ENCODE data around the gene DHTKD1. TPM values are rescaled to one million over a fixed set of nuclear protein-coding genes. Genes with fewer than 3 reads are reported as not detected.

The DHTKD1 gene
- polyA plus RNA-seq, 1 of the 3 experiments (the other 2 are of a cell fraction), result 17.7 TPM

GRCh38 chr10:12088919-12089318 lies 20.2 kb downstream of the DHTKD1 start:
- no peaks in the 10 kb centered on the region for H3K79me2 ChIP-seq (ENCODE audit: insufficient read depth)
- CTCF ChIA-PET, result no interaction called here
- H3K9ac ChIP-seq, result no peak overlapping the region
- peaks cover 26 to 30% of the 10 kb centered on the region in 2 experiments for H3K36me3 ChIP-seq (replicated peaks in 1 of 2; ENCODE audit: control insufficient read depth in 1 of 2, insufficient read depth in 2 of 2, low read length in 1 of 2)
- POLR2A ChIA-PET, result no interaction called here
- no peak for DNase-seq
- no peaks in the 10 kb centered on the region for H3K9me3 ChIP-seq
- H3K4me1 ChIP-seq (ENCODE audit: control insufficient read depth in 1 of 2, insufficient read depth in 2 of 2, low read depth in 1 of 2, low read length in 1 of 2), result no peaks in the 10 kb centered on the region
- H3K27me3 ChIP-seq (ENCODE audit: insufficient read depth), result no peaks in the 10 kb centered on the region
- H2AFZ ChIP-seq (ENCODE audit: low read depth), result no peak overlapping the region
- WGBS (ENCODE audit: low lambda C conversion rate), result 96% methylated on average over 13 of the region's 14 CpGs
- H3K4me3 ChIP-seq (ENCODE audit: low read depth in 2 of 2, low read length in 1 of 2), result no peak overlapping the region
- H3F3A ChIP-seq (replicated peaks; ENCODE audit: insufficient read depth), result no peaks in the 10 kb centered on the region
- no peaks in the 10 kb centered on the region for H3K9me2 ChIP-seq
- H4K20me1 ChIP-seq (ENCODE audit: insufficient read depth), result no peaks in the 10 kb centered on the region
- no peak overlapping the region for H3K27ac ChIP-seq (ENCODE audit: low read depth in 2 of 2, low read length in 1 of 2)
- TF ChIP-seq TCF12 (IDR thresholded peaks at IDR 0.05), result no peak
- no peak for TF ChIP-seq RXRA (IDR thresholded peaks at IDR 0.05; ENCODE audit: borderline replicate concordance, low read depth)
- no peak for TF ChIP-seq RFX5 (IDR thresholded peaks at IDR 0.05; ENCODE audit: low read length)
- no peak for TF ChIP-seq FOSL2 (IDR thresholded peaks at IDR 0.05; ENCODE audit: borderline replicate concordance, low read depth)
- TF ChIP-seq EP300 (IDR thresholded peaks at IDR 0.05; ENCODE audit: borderline replicate concordance in 1 of 2, low read depth in 1 of 2, low read length in 1 of 2), result no peak
- TF ChIP-seq PBX3 (IDR thresholded peaks at IDR 0.05), result no peak
- no peak for TF ChIP-seq FOXM1 (IDR thresholded peaks at IDR 0.05; ENCODE audit: low read depth)
- H3K4me2 ChIP-seq, result no peak overlapping the region

- no peaks in the 10 kb centered on the region for H3F3A ChIP-seq (replicated peaks; ENCODE audit: insufficient read depth)
- ChIA-PET CTCF (no interaction called here), POLR2A (interaction anchor here (0.6 kb wide), 1 partner anchor 45 kb away, joined by 3 read pairs; no protein-coding TSS in a partner anchor)
- no peak for DNase-seq
- no peak overlapping the region for H3K9ac ChIP-seq
- H3K4me3 ChIP-seq (ENCODE audit: low read depth in 2 of 2, low read length in 1 of 2), result no peak overlapping the region
- no peaks in the 10 kb centered on the region for H4K20me1 ChIP-seq (ENCODE audit: insufficient read depth)
- no peaks in the 10 kb centered on the region for H3K9me2 ChIP-seq
- H2AFZ ChIP-seq (ENCODE audit: low read depth), result no peak overlapping the region
- no peak for TF ChIP-seq CHD2 (IDR thresholded peaks at IDR 0.05; ENCODE audit: low read length, partially characterized antibody)
- TF ChIP-seq FOXM1 (IDR thresholded peaks at IDR 0.05; ENCODE audit: low read depth), result no peak
- no peak for TF ChIP-seq NFIC (IDR thresholded peaks at IDR 0.05; ENCODE audit: borderline replicate concordance)
- no peak for TF ChIP-seq JUND (IDR thresholded peaks at IDR 0.05)
- no peak for TF ChIP-seq ELF1 (IDR thresholded peaks at IDR 0.05)
- TF ChIP-seq TEAD4 (IDR thresholded peaks at IDR 0.05; ENCODE audit: borderline replicate concordance, insufficient read depth), result no peak
- TF ChIP-seq RAD21 (IDR thresholded peaks at IDR 0.05; ENCODE audit: low read length), result no peak
- TF ChIP-seq EZH2phosphoT487 (IDR thresholded peaks at IDR 0.05; ENCODE audit: borderline replicate concordance, low read depth), result no peak
- no peak for TF ChIP-seq ZBTB33 (IDR thresholded peaks at IDR 0.05; ENCODE audit: borderline replicate concordance, low read depth)
- TF ChIP-seq REST (IDR thresholded peaks at IDR 0.05; ENCODE audit: low read depth, low read length), result no peak
- no peak for TF ChIP-seq FOXJ3 (CRISPR knock-in tag; IDR thresholded peaks at IDR 0.05)
- TF ChIP-seq TCF12 (IDR thresholded peaks at IDR 0.05), result no peak
- no peak for TF ChIP-seq CTCF (IDR thresholded peaks at IDR 0.05)
- H3K9me3 ChIP-seq, result no peaks in the 10 kb centered on the region
- H3K36me3 ChIP-seq (replicated peaks in 1 of 2; ENCODE audit: control insufficient read depth in 1 of 2, insufficient read depth in 2 of 2, low read length in 1 of 2), result peaks cover 17 to 33% of the 10 kb centered on the region in 2 experiments
- no peak overlapping the region for H3K4me2 ChIP-seq
- WGBS (ENCODE audit: low lambda C conversion rate), result 100% methylated on average over 4 of the region's 4 CpGs
- no peaks in the 10 kb centered on the region for H3K4me1 ChIP-seq (ENCODE audit: control insufficient read depth in 1 of 2, insufficient read depth in 2 of 2, low read depth in 1 of 2, low read length in 1 of 2)
- H3K27me3 ChIP-seq (ENCODE audit: insufficient read depth), result no peaks in the 10 kb centered on the region
- H3K79me2 ChIP-seq (ENCODE audit: insufficient read depth), result no peaks in the 10 kb centered on the region
- no peak overlapping the region for H3K27ac ChIP-seq (ENCODE audit: low read depth in 2 of 2, low read length in 1 of 2)
Observed at GRCh38 chr10:12091421-12091820, 22.7 kb downstream of the DHTKD1 start.
